ENCODE results near the gene SLC17A1. TPM values are rescaled to one million over a fixed set of nuclear protein-coding genes. Genes with fewer than 3 reads are reported as not detected.

The SLC17A1 gene
- total and polyA plus RNA-seq, 3 donors from 2014 or later = 0.99 to 3.9 (median 1.0) TPM

GRCh38 chr6:25868436-25869183, 36.8 kb upstream of the SLC17A1 start:
- no peaks in the 10 kb centered on the region for H3K27me3 ChIP-seq
- H3K4me3 ChIP-seq = no peak overlapping the region
- no peak for DNase-seq
- intact Hi-C loops (cut with DNase I; ENCODE audit: low total_unique reads) = no loop called here
- H3K36me3 ChIP-seq (ENCODE audit: low read depth, missing control alignments) = no peaks in the 10 kb centered on the region
- WGBS, 2 donors = 86 to 87% methylated on average over 3 of the region's 3 CpGs
- no peaks in the 10 kb centered on the region for H3K9me3 ChIP-seq
- H3K4me1 ChIP-seq = no peaks in the 10 kb centered on the region
- no peak overlapping the region for H3K27ac ChIP-seq
- TF ChIP-seq POLR2A (IDR thresholded peaks at IDR 0.05) = no peak

GRCh38 chr6:25866011-25866410, 34.2 kb upstream of the SLC17A1 start:
- Histone ChIP-seq H3K9me3 (no peaks in the 10 kb centered on the region), H3K4me1 (no peaks in the 10 kb centered on the region), H3K36me3 (ENCODE audit: low read depth, missing control alignments) (no peaks in the 10 kb centered on the region), H3K27me3 (no peaks in the 10 kb centered on the region), H3K27ac (no peak overlapping the region), H3K4me3 (no peak overlapping the region)
- 85 to 86% methylated on average over 3 of the region's 3 CpGs for WGBS, 2 donors
- no peak for TF ChIP-seq POLR2A (IDR thresholded peaks at IDR 0.05)
- no peak for TF ChIP-seq CTCF (IDR thresholded peaks at IDR 0.05)
- no peak for DNase-seq
- intact Hi-C loops (cut with DNase I; ENCODE audit: low total_unique reads) = no loop called here

GRCh38 chr6:25863360-25863759, 31.5 kb upstream of the SLC17A1 start:
- DNase-seq = no peak
- H3K27ac ChIP-seq = no peak overlapping the region
- H3K4me1 ChIP-seq = no peaks in the 10 kb centered on the region
- no peak for TF ChIP-seq POLR2A (IDR thresholded peaks at IDR 0.05)
- no peak for TF ChIP-seq CTCF (IDR thresholded peaks at IDR 0.05)
- no peak overlapping the region for H3K4me3 ChIP-seq
- no peaks in the 10 kb centered on the region for H3K9me3 ChIP-seq
- intact Hi-C loops (cut with DNase I; ENCODE audit: low total_unique reads) = no loop called here
- H3K27me3 ChIP-seq = no peaks in the 10 kb centered on the region
- no peaks in the 10 kb centered on the region for H3K36me3 ChIP-seq (ENCODE audit: low read depth, missing control alignments)
- 76 to 85% methylated on average over 2 of the region's 2 CpGs for WGBS, 2 donors

- WGBS, 2 donors = 92 to 97% methylated on average over 4 of the region's 4 CpGs
Observed at GRCh38 chr6:25862199-25862598, 30.3 kb upstream of the SLC17A1 start.

GRCh38 chr6:25852756-25853155, 20.9 kb upstream of the SLC17A1 start:
- TF ChIP-seq CTCF (IDR thresholded peaks at IDR 0.05) (no peak), POLR2A (IDR thresholded peaks at IDR 0.05) (no peak)
- H3K9me3 ChIP-seq = no peaks in the 10 kb centered on the region
- no peaks in the 10 kb centered on the region for H3K27me3 ChIP-seq
- intact Hi-C loops (cut with DNase I; ENCODE audit: low total_unique reads) = no loop called here
- no peaks in the 10 kb centered on the region for H3K4me1 ChIP-seq
- H3K36me3 ChIP-seq (ENCODE audit: low read depth, missing control alignments) = no peaks in the 10 kb centered on the region
- H3K4me3 ChIP-seq = no peak overlapping the region
- DNase-seq = no peak
- H3K27ac ChIP-seq = no peak overlapping the region

More at GRCh38 chr6:25862199-25862598, 30.3 kb upstream of the SLC17A1 start:
- Histone ChIP-seq H3K9me3 (no peaks in the 10 kb centered on the region), H3K27ac (no peak overlapping the region), H3K27me3 (no peaks in the 10 kb centered on the region), H3K36me3 (ENCODE audit: low read depth, missing control alignments) (no peaks in the 10 kb centered on the region), H3K4me3 (no peak overlapping the region), H3K4me1 (no peaks in the 10 kb centered on the region)
- no peak for DNase-seq
- intact Hi-C loops (cut with DNase I; ENCODE audit: low total_unique reads) = no loop called here
- TF ChIP-seq CTCF (IDR thresholded peaks at IDR 0.05) (no peak), POLR2A (IDR thresholded peaks at IDR 0.05) (no peak)

All from testis (tissue), 3 donors.